ENCODE measurements around the gene RHBDL2.

GRCh38 chr1:38888423-38889333 lies 53.0 kb downstream of the RHBDL2 start:
- TF ChIP-seq POLR2A (IDR thresholded peaks at IDR 0.05) (no peak), CTCF (IDR thresholded peaks at IDR 0.05) (no peak)
